T-helper 2 cell (primary cell): ENCODE data around the gene ZMPSTE24.

Source experiments
- DNase-seq, 5 experiments: peaks; one replicate each; pipeline versions ENCODE4 v3.0.0 to v3.0.0-alpha.2; 2012 to 2022

Gene ZMPSTE24

GRCh38 chr1:40264354-40264781, 6.3 kb downstream of the ZMPSTE24 start:
- peak in 1 of 5 experiments; percentile 42 for DNase-seq

GRCh38 chr1:40265298-40265697, 7.3 kb downstream of the ZMPSTE24 start:
- DNase-seq, result no peak

- DNase-seq, result no peak
Observed at GRCh38 chr1:40265919-40266318, 7.9 kb downstream of the ZMPSTE24 start.

DNA sequence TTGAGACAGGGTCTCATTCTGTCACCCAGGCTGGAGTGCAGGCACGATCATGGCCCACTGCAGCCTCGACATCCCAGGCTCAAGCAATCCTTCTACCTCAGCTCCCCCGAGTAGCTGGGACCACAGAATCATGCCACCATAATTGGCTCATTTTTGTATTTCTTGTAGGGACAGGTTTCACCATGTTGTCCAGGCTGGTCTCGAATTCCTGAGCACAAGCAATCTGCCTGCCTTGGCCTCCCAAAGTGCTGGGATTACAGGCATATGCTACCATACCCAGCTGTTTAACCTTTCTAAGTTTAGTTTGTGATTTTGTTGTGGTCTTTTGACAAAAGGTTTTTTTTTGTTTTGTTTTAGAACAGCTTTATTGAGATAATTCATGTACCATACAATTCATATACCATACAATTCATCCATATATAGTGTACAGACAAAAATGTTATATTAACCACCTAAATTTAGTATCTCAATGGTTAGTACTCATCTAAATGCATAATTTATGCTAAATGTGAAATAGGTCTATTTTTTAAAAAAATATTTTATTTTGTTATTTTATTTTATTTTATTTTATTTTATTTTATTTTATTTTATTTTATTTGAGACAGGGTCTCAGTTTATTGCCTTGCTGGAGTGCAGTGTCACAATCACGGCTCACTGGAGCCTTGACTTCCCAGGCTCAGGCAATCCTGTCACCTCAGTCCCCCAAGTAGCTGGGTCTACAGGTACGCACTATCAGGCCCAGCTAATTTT, 8.9 kb downstream of the ZMPSTE24 start:
- DNase-seq, result no peak

- no peak for DNase-seq
Observed at GRCh38 chr1:40267767-40268187, 9.7 kb downstream of the ZMPSTE24 start.

- DNase-seq, result no peak
Observed at GRCh38 chr1:40268211-40268610, 10.2 kb downstream of the ZMPSTE24 start.

GRCh38 chr1:40270152-40270834, 12.3 kb downstream of the ZMPSTE24 start:
- DNase-seq, result peak in 1 of 5 experiments; percentile 21

GRCh38 chr1:40272653-40273213, 14.7 kb downstream of the ZMPSTE24 start:
- no peak for DNase-seq

GRCh38 chr1:40273547-40274166, 15.6 kb downstream of the ZMPSTE24 start:
- DNase-seq, result no peak

GRCh38 chr1:40274331-40274730, 16.3 kb downstream of the ZMPSTE24 start:
- DNase-seq, result no peak

- no peak for DNase-seq
Observed at GRCh38 chr1:40276122-40276521, 18.1 kb downstream of the ZMPSTE24 start.

DNA sequence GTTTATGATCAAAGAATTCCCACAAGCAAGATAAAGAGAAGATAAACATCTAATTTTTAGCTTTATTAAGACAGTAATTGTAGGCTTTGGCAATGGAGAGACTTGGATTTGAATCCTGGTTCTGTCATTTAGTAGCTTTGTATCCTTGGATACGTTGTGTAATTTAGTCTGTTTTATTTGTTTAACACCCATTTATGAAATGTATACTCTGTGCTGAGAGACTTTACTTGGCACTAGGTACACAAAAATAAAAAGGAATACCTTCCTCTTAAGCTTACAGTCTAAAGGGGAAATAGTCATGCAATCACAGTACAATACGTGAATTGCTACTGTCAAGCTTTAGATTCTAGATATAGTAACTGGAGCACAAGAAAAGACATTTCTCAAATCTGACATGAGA, 23.8 kb downstream of the ZMPSTE24 start:
- no peak for DNase-seq

DNA sequence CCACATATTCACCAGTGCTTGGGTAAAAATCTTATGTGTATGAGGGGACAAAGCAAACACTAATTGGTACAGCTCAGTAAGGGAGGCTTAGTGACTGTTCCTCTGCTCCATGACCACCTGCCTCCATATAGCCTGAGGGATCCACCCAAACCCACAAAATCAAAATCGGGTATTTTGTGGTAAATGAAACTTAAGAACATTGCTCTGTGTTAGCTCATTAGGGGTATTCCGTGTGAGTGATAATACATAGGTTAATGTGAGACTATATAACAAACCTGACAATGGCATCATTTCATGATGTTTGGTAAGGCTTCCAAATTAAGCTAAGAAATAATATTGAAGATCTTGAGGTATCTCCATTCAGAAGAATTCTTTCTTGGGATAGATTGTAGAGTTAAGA, 33.3 kb downstream of the ZMPSTE24 start:
- no peak for DNase-seq

- no peak for DNase-seq
Observed at GRCh38 chr1:40299366-40300248, 41.6 kb downstream of the ZMPSTE24 start.

- no peak for DNase-seq
Observed at GRCh38 chr1:40300249-40300567, 42.2 kb downstream of the ZMPSTE24 start.

DNA sequence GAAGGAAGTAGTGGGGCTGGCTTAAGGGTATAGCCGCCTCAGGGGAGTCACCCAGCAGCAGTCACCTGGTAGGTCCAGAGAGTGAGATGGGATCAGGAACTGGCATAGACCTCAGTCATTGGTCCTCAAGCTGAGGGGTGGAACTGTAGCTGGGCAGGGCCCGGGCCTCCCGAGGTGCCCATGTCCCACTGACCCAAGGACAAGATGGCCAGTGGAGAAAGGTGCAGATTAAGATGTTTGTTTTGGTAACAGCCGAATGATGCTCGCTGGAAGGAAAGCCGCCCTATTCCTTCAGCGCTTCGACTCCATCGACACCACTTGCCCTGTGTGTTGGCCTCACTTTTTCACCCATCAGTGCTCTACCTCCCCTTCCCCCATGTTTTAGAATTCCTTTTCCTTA, 42.6 kb downstream of the ZMPSTE24 start:
- no peak for DNase-seq

DNA sequence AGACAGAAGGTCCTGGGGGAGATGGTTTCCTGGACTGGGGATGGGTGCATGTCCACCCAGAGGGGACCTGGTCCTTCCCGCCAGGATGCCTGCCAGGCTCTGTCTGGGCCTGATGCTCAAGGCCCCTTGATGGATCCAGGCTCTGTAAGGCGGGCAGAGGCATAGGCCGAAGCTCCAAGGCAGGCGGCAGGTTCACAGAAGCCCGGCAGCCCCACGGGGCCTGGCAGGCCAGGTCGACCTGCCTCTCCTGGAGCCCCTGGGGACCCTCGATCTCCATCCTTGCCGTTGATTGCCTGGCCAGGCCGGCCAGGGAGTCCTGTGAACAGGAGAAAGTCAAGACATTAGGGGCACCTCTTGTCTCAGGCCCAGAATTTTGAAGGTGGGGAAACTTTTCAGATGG, 43.0 kb downstream of the ZMPSTE24 start:
- DNase-seq, result no peak

GRCh38 chr1:40301541-40302299, 43.7 kb downstream of the ZMPSTE24 start:
- no peak for DNase-seq

DNA sequence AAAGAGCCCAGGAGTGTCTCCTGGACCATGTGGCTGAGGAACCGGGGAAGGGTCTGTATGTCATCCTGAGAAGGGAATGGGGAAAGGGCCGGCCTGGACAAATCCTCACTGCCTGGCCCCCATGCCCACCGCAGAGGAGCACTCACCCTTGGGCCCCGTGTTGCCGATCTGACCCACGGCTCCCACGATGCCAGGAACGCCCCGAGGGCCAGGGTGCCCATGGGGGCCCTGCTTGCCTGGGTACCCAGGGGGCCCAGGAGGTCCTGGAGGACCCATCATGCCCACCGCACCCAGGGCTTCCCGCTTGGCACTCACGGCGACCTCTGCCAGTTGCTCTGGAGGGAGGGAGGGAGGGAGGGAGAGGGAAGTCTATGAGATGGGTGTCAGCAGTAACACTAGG, 44.4 kb downstream of the ZMPSTE24 start:
- no peak for DNase-seq

DNA sequence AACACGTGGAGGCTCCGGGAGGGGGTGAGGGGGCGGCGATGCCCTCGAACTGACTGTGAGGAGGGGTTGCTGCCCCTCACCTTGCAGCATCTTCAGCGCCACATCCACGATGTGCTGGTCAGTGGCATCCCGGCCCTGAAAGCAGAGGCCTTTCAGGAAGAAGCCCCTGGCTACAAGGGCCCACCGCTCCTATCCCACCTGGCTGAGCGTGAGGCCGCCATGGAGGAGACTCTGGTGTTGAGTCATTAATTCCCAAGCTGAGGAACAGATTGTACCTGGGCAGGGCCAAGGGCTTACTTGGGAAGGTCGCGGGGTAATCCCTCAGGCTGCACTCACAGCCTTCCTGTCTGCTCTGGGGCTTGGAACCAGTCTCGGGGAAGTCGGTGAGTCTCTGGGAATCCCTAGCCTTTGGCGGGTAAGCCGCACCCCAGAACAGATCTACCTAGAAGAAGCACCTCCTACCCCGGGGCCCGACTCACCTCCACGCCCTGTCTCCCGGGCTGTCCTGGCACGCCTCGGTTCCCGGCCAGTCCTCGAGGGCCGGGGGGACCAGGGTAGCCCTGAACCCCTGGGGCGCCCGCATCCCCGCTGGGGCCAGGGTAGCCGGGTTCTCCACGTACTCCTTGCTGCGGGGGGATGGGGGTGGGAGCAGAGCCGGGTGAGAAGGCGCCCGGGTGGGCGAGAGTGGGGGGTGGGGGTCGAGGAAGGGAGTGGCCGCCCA, 45.2 kb downstream of the ZMPSTE24 start:
- DNase-seq, result no peak

- no peak for DNase-seq
Observed at GRCh38 chr1:40303790-40304189, 45.8 kb downstream of the ZMPSTE24 start.
